ENCODE measurements around the gene PPP1R2B.
"Not testable (repeated sequence)": the region's sequence is repeated elsewhere in the genome, so short reads cannot be mapped to it uniquely, and the experiment has no call there.

DNA sequence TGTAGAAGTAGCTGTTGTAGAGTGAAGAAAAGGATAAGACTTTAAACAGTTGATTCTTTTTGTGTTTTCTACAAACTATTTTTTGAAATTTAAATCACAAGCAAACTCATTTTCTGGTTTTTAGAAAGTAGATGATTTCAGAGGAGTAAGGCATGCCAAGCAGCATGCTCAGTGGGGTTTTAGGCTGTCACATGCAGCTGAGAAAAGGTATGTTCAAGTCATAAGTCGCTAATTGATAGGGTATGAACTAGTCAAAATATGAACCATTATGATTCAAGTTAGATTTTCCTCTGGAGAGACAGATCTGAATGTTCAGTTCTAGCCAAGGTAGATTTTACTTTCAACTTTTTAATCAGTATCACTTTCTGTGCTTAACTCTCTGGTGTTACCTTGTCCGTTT, 3.0 kb downstream of the PPP1R2B start:
- TF ChIP-seq, protein P1, sequence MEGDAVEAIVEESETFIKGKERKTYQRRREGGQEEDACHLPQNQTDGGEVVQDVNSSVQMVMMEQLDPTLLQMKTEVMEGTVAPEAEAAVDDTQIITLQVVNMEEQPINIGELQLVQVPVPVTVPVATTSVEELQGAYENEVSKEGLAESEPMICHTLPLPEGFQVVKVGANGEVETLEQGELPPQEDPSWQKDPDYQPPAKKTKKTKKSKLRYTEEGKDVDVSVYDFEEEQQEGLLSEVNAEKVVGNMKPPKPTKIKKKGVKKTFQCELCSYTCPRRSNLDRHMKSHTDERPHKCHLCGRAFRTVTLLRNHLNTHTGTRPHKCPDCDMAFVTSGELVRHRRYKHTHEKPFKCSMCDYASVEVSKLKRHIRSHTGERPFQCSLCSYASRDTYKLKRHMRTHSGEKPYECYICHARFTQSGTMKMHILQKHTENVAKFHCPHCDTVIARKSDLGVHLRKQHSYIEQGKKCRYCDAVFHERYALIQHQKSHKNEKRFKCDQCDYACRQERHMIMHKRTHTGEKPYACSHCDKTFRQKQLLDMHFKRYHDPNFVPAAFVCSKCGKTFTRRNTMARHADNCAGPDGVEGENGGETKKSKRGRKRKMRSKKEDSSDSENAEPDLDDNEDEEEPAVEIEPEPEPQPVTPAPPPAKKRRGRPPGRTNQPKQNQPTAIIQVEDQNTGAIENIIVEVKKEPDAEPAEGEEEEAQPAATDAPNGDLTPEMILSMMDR (IDR thresholded peaks at IDR 0.05): not testable (repeated sequence)
- not testable (repeated sequence) for TF ChIP-seq POLR2A (IDR thresholded peaks at IDR 0.05)
